Measurements from ENCODE around the gene IFI16. TPM values are rescaled to one million over a fixed set of nuclear protein-coding genes. Genes with fewer than 3 reads are reported as not detected.

The IFI16 gene
- polyA plus RNA-seq, 3 donors, result 58.5 to 82.8 (median 67.2) TPM

- DNase-seq (ENCODE audit: low read depth in 3 of 3, low spot score in 2 of 3), result no peak
Observed at GRCh38 chr1:159056069-159056698, 46.5 kb downstream of the IFI16 start.

GRCh38 chr1:159058751-159059150 lies 49.0 kb downstream of the IFI16 start:
- no peak for DNase-seq (ENCODE audit: low read depth in 3 of 3, low spot score in 2 of 3)

DNA sequence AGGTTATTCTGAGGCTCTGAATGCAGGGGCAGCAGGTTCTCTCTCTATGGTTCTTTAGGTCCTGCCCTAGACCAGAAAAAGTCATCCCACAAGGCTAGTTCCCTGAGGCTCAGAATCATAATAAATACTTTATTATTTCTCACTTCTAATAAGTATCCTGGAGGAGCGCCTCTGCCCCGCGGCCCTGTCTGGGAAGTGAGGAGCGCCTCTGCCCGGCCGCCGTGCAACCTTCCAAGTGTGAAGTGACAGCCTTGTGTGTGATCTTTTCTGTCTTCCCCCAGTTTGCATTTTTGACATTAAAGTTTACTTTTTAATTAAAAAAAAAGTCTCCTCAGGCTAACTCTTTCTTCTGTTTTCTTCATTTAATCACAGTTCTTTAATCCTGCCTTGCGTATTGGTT lies 55.4 kb downstream of the IFI16 start:
- DNase-seq (ENCODE audit: low read depth in 3 of 3, low spot score in 2 of 3), result no peak

GRCh38 chr1:159066108-159066507 lies 56.4 kb downstream of the IFI16 start:
- DNase-seq (ENCODE audit: low read depth in 3 of 3, low spot score in 2 of 3), result no peak

GRCh38 chr1:159067699-159068621 lies 58.3 kb downstream of the IFI16 start:
- DNase-seq (ENCODE audit: low read depth in 3 of 3, low spot score in 2 of 3), result no peak

GRCh38 chr1:159068886-159069285 lies 59.2 kb downstream of the IFI16 start:
- DNase-seq (ENCODE audit: low read depth in 3 of 3, low spot score in 2 of 3), result no peak

GRCh38 chr1:159071970-159072582 lies 62.4 kb downstream of the IFI16 start:
- DNase-seq (ENCODE audit: low read depth in 3 of 3, low spot score in 2 of 3), result peak; percentile 23 to 40 (median 25)

DNA sequence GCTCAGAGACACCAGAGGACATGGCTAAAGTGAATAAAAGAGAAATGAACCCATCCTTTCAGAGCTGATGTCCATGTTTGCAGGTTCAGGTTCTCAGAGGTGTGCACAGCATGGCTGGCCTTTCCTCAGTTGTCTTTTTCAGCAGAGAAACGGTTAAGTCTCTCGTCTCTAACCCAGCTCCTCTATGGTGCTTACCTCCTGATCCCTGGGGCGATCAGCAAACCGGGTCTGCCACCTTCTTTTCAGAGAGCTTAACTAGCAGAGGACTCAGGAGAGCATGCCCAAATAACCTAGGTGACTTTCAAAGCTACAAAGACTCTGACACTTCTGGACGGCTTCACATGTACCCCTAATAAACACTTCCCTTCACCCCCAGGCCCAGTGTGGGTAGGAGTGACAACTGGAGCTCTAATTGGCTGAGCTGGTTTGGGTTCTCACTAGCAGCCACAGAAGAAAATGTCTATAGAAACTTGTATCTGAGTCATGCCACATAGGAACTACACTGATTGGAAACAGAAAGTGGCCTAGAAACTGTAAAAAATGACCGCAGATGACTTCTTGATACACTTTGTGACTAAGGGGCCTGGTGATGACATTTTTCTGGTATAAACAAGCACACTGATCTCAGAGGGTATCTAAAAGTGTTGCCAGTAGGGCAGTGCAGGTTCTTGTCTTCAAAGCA lies 66.9 kb downstream of the IFI16 start, which contains the start of gene AIM2:
TSS of gene AIM2 (minus strand) at position 329 of the 682 bp plus-strand sequence. CDS start 3,267 bp downstream, outside the sequence.
- no peak for DNase-seq (ENCODE audit: low read depth in 3 of 3, low spot score in 2 of 3)

DNA sequence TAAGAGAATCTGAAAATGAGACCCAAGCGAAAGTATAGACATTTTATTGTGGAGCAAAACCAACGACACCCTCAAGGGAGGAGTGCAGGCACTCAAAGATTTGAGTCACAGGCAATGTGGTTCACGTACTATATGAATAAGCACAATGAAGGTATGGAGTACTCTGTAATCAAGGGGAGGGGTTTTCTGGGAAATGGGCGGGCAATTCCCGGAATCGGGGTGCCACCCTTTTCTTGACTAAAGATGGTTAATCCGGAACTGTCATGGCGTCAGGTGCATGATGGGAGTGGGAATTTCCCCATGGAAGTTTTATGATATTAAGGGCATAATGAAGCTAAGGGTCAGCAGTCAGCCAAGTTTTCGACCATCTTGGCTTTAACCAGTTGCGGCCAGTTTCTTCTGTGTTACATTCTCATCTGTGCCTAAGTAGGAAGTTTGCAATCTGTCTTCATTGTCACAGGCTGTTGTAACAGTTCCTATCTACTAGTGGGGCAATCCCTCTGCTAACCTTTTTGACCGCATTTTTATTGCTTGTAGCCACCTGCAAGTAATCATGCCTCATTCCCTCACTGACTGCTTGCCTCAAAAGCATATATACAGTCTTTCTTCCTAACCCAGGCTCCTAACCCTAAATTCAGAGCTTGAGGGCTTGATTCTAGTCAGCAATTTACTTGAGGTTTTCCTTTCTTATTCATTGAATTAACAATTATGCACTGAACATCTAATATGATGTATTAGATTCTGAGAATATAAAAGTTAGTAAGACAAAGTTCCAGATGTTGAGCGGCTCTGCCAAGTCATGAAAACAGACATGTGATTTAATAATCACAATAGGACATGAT lies 67.6 kb downstream of the IFI16 start:
- DNase-seq (ENCODE audit: low read depth in 3 of 3, low spot score in 2 of 3), result no peak

DNA sequence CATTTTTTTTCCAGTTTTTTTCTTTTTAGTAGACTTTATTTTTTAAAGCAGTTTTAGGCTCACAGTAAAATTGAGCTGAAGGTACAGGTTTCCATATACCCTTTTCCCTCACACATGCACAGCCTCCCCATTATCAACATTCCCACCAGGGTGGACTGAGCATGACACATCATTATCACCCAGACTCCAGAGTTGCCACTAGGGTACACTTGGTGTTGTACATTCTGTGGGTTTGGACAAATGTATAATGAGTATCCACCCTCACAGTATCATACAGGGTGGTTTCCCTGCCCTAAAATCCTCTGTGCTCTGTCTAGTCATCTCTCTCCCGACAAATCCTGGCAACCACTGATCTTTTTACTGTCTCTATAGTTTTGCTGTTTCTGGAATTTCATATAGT lies 69.8 kb downstream of the IFI16 start:
- no peak for DNase-seq (ENCODE audit: low read depth in 3 of 3, low spot score in 2 of 3)

- no peak for DNase-seq (ENCODE audit: low read depth in 3 of 3, low spot score in 2 of 3)
Observed at GRCh38 chr1:159081626-159082025, 71.9 kb downstream of the IFI16 start.

GRCh38 chr1:159083013-159083412 lies 73.3 kb downstream of the IFI16 start:
- DNase-seq (ENCODE audit: low read depth in 3 of 3, low spot score in 2 of 3), result no peak

DNA sequence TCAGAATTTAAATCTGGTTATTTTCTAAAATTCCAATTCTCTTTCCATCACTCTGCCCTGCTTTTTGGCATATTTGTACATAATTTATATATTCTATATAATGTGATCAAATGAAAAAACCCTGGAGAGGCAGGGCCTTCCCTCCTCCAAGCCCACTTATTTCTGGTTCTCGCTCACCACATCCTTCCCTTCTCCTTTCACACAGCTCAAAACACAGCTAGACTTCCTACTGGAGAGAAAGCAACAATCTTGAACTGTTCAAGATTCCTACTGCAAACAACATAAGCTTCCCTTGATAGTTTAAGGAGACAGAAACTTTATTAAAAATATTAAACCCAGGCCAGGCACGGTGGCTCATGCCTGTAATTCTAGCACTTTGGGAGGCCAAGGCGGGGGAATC lies 74.4 kb downstream of the IFI16 start:
- no peak for DNase-seq (ENCODE audit: low read depth in 3 of 3, low spot score in 2 of 3)

GRCh38 chr1:159084867-159085266 lies 75.2 kb downstream of the IFI16 start:
- DNase-seq (ENCODE audit: low read depth in 3 of 3, low spot score in 2 of 3), result no peak

DNA sequence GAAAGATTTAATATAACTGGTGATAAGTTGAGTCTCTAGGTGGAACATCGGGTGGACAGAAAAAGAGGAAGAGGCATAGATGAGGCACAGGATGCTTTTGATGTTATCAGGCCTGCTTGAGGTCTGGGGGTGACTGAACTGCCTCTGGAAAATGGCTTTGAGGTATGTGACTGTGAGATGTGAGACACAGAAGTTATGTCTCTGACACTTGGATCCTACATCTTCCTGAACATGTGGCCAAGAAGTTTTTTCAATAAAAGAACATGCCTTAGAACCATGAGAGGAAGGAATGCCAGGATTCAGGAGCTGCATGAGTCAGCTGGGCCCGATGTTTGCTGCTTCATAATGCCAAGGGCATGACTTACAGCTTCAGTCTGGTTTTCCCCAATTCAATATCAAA lies 78.3 kb downstream of the IFI16 start:
- DNase-seq (ENCODE audit: low read depth in 3 of 3, low spot score in 2 of 3), result no peak

- DNase-seq (ENCODE audit: low read depth in 3 of 3, low spot score in 2 of 3), result no peak
Observed at GRCh38 chr1:159088546-159089183, 79.0 kb downstream of the IFI16 start.

- DNase-seq (ENCODE audit: low read depth in 3 of 3, low spot score in 2 of 3), result no peak
Observed at GRCh38 chr1:159089184-159089791, 79.6 kb downstream of the IFI16 start.

GRCh38 chr1:159090286-159091179 lies 80.8 kb downstream of the IFI16 start:
- DNase-seq (ENCODE audit: low read depth in 3 of 3, low spot score in 2 of 3), result no peak

Measured in right renal cortex interstitium (tissue), 3 donors.